GM12872 (cell line): ENCODE data around the gene ADRA2B.

ENCODE experiments used
- CTCF ChIP-seq: IDR thresholded peaks from 3 replicates; pipeline ENCODE4 v1.5.1; 2011; ENCODE audit warnings: low read depth, mild to moderate bottlenecking, low read length, moderate library complexity; ENCODE audit not compliant: insufficient read depth

Gene ADRA2B

DNA sequence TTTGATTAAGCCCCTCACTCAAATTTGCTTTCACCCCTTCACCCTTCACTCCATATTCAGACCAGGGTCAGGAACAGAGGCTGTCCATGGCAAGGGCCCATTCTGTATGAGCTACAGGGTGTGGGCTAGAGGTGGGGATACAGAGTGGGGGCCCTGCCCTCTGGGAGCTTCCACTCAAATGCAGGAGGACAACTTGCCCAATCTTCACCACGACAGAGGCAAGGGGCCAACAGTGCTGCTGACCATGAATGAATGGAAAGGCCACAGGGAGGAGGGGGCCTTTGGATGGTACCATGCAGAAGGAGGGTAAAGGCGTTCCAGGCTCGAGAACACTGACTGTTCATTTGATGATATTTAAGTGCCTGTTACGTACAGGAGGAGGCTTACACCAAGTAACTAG, 22.8 kb downstream of the ADRA2B start:
- no peak for TF ChIP-seq CTCF

DNA sequence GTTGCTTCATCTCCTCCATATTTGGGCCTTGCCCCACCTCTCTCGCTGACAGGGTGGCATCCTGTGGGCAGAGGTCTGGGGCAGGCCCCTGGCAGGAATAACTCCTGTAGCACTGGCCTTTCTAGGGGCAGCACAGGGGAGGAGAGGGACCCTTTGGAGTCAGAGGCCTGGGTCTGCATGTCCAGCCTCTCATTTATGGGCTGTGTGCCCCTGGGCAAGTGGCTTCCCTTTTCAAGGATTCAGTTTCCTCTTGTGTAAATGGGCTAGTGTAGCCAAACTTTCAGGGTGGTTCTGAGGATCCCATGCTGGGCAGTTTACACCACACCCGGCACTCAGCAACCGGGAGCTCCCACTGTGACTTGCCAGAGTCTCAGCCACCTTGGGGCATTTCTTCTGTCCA, 23.4 kb downstream of the ADRA2B start:
- no peak for TF ChIP-seq CTCF

- TF ChIP-seq CTCF, result no peak
These were observed 23.8 kb downstream of the ADRA2B start for GRCh38 chr2:96092573-96092877.

GRCh38 chr2:96091711-96092572, 24.4 kb downstream of the ADRA2B start:
- TF ChIP-seq CTCF, result no peak

- TF ChIP-seq CTCF, result no peak
These were observed 25.1 kb downstream of the ADRA2B start for GRCh38 chr2:96091141-96091710.

- no peak for TF ChIP-seq CTCF
These were observed 26.0 kb downstream of the ADRA2B start for GRCh38 chr2:96090196-96090926.

DNA sequence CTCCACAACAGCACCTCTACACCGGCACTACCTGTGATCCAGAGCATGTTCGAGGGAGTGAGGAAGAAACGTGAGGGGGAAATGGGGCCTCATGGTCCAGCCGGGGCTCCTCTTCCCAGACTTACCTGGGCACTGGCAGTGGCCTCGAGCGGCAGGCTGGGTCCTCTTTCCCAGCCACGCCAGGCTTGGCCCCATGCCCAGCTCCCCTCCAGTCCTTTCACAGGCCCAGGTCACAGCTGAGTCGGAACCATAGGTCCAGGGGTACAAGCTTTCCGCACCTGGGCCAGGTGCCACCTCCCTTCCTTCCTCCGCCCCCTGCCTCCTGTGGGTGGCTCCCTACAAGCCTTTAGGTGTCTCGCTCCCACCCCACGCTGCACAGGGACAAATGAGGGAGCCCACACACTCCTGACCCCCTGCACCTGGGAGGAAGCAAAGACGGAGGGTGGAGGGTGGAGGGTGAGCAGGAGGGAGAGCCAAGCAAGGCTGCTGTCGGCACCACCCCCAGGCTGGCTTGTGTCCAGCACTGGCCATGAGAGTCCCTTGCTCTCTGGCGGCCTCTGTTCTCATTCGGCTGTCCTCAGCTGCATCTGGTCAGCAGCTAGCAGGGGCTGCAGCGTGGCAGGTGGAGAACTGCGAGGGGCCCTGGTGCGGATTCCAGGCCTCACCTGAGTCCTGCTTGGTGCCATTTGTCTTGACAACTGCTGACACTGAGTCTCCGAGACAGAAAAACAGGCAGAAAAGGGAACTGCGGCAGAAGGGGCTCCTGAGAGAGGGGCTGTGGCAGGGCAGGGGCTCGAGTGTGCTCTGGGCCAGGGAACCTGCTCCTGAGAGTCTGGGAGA, 26.8 kb downstream of the ADRA2B start:
- TF ChIP-seq CTCF, result no peak
